Endometrium (tissue), 2 donors: ENCODE results near the gene MS4A18.

Experiments used
- FAIRE-seq: peaks from 2 replicates; lab custom pipeline; 2012; peaks lifted over from hg19 to GRCh38; lab: Jason Lieb, UNC
- donor health status: control.
- donor health status: control.

MS4A18 gene

DNA sequence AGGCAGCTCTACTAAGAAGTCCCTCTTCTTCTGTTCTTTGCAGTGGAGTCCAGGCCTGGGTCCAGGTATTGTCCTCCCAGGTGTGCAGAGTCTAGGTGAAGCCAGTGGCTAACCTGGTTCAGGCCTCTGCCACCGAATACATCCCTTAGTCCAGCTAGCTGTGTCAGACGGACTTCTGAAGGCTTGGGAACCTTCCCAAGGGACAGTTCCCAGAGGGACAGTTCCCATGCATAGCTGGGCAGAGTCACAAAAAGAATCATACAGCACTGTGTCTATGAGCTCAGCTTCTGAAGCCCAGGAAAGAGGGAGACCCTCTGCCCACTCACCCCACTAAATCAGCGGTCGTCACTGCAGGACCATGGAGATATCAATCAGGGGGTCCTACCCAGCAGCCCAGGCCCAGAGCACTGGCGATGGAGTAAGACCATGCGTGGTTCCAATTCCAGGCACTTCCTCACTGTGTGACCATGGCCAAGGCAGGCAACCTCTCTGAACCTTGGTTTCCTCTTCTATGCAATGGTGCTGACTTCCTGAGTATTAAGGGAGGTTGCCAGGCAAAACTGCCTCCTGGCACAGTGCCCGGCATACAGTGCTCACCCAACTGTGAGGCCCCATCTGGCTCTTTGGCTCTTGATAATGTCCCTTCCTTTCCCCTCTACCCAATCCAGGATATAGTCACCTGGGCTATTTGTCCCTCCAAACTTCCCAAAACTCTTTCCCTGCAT, 64.0 kb downstream of the MS4A18 start:
- FAIRE-seq = no peak

GRCh38 chr11:60790726-60791125, 66.2 kb downstream of the MS4A18 start:
- no peak for FAIRE-seq

DNA sequence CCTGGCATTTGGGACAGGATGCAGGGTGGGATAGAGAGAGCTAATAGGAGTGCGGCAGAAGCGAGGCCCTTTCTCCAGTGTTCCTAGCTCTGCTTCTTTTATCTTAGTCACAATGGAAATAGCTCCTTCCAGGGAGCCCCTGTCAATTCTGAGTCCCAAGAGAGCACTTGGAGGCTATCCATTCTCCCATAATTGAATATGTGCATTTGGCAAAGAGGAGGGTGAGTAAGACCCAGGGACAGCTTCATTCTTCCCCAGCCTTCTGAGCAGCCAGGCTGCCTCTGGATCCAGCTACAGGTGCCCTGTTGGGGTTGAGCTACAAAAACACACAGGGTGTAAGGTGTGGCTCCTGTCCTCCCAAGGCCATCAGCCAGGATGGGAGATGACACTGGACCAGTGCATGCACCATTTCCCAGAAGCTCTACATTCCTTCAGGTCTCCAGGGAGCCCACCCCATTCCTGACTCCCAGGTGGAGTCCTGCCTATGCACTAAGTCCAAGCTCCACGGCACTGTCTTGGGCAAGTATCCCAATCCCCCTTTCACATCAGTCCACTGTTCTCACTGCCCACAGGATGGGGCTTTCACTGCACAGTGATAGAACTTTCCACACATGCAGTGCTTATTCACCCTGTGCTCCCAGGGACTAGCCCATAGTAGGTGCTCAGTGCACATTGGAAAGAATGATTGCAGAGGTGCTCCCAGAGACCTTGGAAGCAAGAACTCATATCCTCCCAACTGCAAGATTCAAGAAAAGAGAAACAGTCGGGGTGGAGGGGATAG, 66.8 kb downstream of the MS4A18 start:
- no peak for FAIRE-seq

DNA sequence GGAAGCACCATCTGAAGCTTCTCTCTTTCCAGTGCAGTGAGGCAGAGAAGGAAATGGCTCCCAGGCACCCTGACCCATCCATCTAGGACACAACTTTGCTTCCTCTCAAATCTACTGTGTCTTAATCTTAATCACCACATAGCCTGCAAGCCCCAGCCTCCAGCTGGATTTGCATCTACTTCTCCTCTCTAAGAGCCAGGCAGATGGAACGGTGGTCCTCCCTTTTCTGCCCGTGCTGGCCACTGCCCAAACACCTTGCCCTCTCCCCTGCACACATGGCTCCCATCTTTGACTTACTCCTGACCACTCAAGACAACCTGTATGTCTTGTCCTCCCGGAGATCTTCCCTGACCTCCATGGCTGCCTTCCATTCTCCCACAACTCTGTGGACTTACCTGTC, 68.0 kb downstream of the MS4A18 start:
- no peak for FAIRE-seq
